Mucosa of stomach (tissue), 1 donor: ENCODE data around the gene NOL4L.

Source experiments
- H3K27me3 ChIP-seq: one replicate; pipeline ENCODE4 v1.7.0; 2013; ENCODE audit warnings: mild to moderate bottlenecking, low read length; ENCODE audit not compliant: control insufficient read depth, insufficient read depth
- H3K36me3 ChIP-seq: one replicate; pipeline ENCODE4 v1.7.0; 2013; ENCODE audit warnings: low read length; ENCODE audit not compliant: control insufficient read depth, insufficient read depth
- H3K4me1 ChIP-seq: one replicate; pipeline ENCODE4 v1.7.0; 2013; ENCODE audit warnings: mild to moderate bottlenecking, low read length; ENCODE audit not compliant: control insufficient read depth, insufficient read depth
- H3K4me3 ChIP-seq: one replicate; pipeline ENCODE4 v1.7.0; 2013; ENCODE audit warnings: low read length
- H3K9ac ChIP-seq: one replicate; pipeline ENCODE4 v1.7.0; 2013; ENCODE audit warnings: mild to moderate bottlenecking, low read length, moderate library complexity
- H3K9me3 ChIP-seq: one replicate; pipeline ENCODE4 v1.7.0; 2013; ENCODE audit warnings: mild to moderate bottlenecking, low read length, moderate library complexity; ENCODE audit not compliant: control insufficient read depth
- donor health status: Pancreatic carcinoma.

Gene NOL4L

DNA sequence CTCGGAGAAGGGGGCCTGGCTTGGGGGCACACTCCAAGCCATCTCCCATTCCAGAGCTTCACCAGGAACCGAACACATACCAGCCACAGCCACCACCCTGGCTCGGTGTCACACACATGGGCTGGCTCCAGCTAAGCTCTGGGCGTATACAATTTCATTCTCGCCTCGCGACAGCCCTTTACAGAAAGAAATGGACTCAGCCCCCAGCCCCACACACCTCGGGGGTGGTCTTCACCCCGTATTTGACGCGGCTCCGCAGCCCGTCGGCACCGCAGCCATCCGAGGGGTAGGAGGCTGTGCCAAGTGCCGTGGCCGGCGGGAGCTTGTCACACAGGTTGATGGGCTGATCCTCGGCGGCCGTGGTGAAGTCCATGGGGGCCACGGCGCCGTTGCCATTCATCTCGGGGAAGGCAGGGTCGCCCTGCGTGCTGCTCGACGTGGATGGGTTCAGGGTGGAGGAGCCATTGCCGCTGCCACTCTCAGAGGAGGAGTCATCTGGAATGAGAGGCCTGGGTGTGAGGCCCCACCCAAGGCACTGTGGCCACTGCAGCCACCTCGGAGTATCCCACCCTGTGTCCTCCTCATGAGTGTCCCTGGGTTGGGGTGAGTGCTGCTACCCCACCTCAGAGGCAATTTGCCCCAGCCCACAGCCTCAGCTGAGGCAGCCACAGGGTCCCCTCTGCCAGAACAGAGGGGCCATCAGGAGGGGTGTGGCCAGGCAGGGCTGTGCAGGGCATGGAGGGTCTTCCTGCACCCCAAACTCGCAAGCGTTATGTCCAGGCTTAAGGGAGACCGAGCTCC lies 129.0 kb downstream of the NOL4L start:
- H3K4me1 ChIP-seq = peaks cover 14% of the 10 kb centered on the region
- no peaks in the 10 kb centered on the region for H3K9me3 ChIP-seq
- H3K9ac ChIP-seq = no peak overlapping the region
- peaks cover 24% of the 10 kb centered on the region for H3K36me3 ChIP-seq
- no peak overlapping the region for H3K4me3 ChIP-seq
- no peaks in the 10 kb centered on the region for H3K27me3 ChIP-seq

DNA sequence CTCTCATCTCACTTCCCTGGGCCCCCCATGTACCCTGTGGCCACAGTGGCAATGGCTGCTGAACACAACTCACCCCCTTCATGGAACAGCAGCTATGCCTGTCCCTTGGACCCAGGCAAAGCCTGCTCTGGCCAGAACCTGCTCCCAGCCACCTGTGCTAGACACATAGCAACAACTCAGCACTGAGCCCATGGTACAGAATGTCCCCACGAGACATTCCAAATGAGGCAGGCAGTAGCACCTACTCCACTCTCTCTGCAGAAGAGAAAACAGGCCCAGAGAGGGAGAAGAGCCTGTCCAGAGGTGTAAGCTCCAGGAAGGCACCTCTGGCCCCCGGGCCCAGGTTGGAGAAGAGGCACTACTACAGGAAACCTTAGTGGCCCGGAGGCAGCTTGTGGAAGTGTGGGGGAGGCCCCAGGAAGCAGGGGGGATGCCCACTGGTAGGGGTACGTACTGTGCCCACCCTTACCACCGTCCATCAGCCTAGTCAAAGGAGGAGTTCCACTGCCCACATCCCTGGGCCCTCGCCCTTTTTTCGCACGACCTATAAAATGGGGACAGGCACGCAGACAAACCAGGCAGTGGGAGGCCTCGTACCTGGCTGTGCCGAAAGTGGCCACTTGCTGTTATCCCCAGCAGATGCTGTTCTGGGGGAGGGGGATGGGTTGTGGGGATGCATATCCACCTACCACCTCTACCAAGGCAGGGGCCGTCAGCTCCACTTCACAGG lies 129.8 kb downstream of the NOL4L start:
- peaks cover 32% of the 10 kb centered on the region for H3K36me3 ChIP-seq
- H3K4me3 ChIP-seq = no peak overlapping the region
- peaks cover 17% of the 10 kb centered on the region for H3K4me1 ChIP-seq
- no peaks in the 10 kb centered on the region for H3K9me3 ChIP-seq
- no peaks in the 10 kb centered on the region for H3K27me3 ChIP-seq
- H3K9ac ChIP-seq = no peak overlapping the region

DNA sequence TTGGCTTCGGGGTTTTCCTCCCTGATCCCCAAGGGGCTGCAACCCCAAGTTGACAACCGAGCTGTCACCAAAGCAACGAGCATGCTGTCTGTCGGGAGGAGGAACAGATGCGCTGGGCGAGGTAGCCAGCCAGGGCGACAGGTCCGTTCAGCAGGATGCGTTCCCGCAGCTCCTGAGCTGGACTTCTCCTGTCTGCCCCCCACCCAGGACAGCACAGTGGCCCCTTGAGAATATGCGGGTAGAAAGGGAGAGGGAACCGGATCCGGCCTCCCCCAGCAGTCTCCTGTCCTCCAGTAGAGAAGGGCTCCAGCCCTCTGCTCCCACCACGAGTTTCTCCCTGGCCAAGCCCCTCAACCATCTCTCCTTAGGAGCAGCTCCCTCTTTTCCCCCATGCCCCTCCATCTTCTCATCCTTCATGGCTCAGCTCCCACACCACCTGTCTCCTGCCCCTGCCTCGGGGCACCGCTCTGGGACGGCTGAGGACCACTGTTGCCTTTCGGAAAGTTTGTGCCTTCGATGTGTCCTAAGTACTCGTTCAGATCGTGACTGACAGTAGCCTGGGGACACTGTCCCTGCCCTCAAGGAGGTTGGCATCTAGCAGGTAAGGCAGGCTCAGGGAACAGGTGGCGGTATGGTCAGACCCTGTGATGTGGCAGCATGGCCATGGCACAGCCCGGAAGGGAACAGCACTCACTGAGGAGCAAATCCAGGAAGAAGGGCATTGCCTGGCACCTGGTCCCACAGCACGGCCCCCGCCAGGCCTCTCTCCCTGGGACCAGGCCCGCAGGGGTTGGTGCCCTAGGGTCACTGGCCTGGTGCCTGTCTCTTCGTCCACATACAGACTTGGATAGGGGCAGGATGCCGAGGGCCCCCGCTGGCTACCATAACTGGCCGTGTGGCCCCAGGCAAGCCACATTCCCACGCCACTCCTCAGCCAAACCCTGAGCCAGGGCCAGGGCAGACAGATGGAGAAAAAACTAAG lies 130.7 kb downstream of the NOL4L start:
- H3K9ac ChIP-seq = no peak overlapping the region
- H3K4me3 ChIP-seq = no peak overlapping the region
- H3K4me1 ChIP-seq = peaks cover 25% of the 10 kb centered on the region
- H3K9me3 ChIP-seq = no peaks in the 10 kb centered on the region
- H3K36me3 ChIP-seq = peaks cover 38% of the 10 kb centered on the region
- H3K27me3 ChIP-seq = no peaks in the 10 kb centered on the region

DNA sequence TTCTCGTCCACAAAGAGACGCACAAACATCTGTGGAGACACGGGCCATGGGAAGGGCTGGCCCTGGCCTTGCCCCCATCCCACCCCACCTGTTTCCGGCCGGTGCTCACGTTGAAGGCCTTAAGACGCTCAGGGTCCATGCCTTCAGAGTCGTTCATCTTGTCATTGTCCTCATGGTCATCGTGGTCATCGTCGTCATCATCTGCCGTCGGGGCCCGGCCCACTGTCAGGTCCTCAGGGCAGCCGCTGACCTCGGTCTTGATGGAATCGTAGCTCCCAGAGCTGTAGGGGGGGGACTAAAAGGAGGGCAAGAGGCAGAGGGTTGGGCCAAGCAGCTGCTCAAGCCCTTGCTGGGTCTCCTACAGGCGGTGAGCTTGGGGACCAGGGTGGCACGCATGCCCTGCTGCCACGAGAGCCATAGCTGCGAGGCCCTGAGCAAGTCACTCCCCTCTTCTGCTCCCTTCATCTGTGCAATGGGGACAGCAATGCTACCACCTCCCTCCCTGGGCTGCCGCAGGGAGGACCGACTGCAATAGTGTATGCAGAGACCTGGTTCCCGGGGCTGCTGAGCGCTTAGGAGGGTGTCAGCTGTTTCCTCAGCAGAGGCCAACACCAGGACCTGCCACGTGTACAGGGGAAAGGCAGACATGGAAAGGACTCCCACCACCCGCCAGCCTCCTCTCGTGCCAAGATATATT lies 131.5 kb downstream of the NOL4L start:
- peaks cover 25% of the 10 kb centered on the region for H3K4me1 ChIP-seq
- no peak overlapping the region for H3K4me3 ChIP-seq
- H3K27me3 ChIP-seq = no peaks in the 10 kb centered on the region
- H3K9ac ChIP-seq = no peak overlapping the region
- no peaks in the 10 kb centered on the region for H3K9me3 ChIP-seq
- peaks cover 38% of the 10 kb centered on the region for H3K36me3 ChIP-seq

DNA sequence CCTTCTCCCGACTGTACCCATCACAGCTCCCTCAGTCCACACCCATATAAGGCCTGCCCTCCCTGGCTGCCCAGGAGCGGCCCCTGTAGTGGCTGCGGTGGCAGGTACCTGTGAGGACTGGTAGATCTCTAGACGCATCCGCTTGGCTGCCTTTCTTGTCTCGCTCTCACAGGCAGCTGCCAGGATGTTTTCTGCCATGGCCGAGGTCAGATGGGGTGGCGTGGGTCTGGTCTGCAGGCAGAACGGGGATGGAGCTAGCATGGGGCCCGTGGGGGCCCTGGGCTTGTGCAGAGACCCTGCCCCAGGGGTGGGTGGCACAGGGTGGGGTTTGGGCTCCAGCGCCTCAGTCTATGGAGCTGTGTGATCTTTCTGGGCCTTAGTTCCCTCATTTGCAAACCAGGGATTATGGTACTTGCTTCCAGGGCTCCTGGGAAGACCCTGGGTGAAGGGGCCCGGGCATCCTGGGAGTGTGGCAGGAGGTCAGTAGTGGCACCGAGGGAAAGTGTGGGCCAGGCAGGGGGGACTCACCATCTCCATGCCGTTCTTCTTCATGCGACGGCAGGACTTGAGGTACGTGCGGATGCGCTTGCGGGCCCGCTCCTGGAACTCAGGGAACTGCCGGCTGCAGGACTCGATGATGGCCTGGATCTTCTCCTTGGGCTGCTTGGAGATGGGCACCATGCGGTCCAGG lies 132.2 kb downstream of the NOL4L start:
- Histone ChIP-seq H3K4me3 (no peak overlapping the region), H3K9ac (no peak overlapping the region), H3K9me3 (no peaks in the 10 kb centered on the region), H3K4me1 (peaks cover 23% of the 10 kb centered on the region), H3K36me3 (peaks cover 45% of the 10 kb centered on the region), H3K27me3 (no peaks in the 10 kb centered on the region)

DNA sequence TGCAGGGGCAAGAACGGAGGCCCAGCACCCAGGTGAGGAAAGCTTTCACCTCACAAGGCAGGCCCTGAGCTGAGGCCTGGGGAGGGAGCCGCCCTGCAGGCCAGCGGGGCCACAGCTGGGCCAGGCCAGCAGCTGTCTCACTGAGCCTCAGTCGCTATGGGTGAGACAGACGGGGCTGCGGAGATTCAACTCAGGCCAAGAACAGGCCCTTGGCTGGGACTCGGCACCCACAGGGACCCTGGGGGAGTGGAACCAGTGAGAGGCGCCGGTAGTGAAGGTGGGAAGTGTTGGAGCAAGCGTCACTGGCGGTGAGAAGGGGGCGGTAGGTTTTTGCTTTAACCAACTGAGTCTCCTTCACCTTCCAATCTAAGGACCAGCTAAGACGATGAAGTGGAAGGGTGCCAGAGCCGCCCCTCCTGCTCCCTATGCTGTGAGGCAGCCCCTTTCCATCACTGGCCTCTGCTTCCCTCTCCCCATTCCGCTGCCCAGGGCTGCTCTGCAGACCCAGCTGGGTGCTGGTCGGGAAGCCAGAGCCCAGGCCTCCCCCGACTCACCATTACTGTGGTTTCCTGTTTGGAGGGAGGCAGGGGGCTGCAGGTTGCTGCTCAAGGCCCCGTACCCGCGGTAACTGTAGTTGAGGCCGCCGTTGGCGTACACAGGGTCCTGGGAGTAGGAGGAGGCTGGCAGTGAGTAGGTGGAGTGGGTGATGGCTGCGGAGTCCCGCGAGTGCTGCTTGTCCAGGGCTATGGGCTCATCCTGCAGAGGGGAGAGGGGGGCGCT lies 133.3 kb downstream of the NOL4L start:
- no peaks in the 10 kb centered on the region for H3K27me3 ChIP-seq

DNA sequence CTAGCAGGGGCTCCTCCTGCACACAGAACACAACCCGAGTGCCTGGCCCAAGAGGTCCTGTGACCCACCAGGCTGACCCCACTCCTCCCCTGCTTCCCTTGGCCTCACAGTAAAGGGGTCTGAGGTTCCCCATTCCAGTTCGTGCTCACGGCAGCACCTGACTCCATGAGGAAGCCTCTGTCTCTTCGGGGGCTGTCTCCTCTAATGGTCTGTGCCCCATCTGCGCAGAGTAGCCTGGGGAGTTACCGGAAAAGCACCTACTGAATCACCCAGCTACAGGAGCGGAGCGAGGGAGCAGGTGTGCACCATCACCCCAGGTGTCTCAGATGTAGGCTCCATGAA lies 133.8 kb downstream of the NOL4L start:
- no peak overlapping the region for H3K4me3 ChIP-seq
- peaks cover 17% of the 10 kb centered on the region for H3K4me1 ChIP-seq
- H3K9me3 ChIP-seq = no peaks in the 10 kb centered on the region
- peaks cover 51% of the 10 kb centered on the region for H3K36me3 ChIP-seq
- no peak overlapping the region for H3K9ac ChIP-seq
- H3K27me3 ChIP-seq = no peaks in the 10 kb centered on the region

More for the DNA sequence above, 133.3 kb downstream of the NOL4L start:
- Histone ChIP-seq H3K4me1 (peaks cover 16% of the 10 kb centered on the region), H3K9me3 (no peaks in the 10 kb centered on the region), H3K4me3 (no peak overlapping the region), H3K36me3 (peaks cover 48% of the 10 kb centered on the region), H3K9ac (no peak overlapping the region)

DNA sequence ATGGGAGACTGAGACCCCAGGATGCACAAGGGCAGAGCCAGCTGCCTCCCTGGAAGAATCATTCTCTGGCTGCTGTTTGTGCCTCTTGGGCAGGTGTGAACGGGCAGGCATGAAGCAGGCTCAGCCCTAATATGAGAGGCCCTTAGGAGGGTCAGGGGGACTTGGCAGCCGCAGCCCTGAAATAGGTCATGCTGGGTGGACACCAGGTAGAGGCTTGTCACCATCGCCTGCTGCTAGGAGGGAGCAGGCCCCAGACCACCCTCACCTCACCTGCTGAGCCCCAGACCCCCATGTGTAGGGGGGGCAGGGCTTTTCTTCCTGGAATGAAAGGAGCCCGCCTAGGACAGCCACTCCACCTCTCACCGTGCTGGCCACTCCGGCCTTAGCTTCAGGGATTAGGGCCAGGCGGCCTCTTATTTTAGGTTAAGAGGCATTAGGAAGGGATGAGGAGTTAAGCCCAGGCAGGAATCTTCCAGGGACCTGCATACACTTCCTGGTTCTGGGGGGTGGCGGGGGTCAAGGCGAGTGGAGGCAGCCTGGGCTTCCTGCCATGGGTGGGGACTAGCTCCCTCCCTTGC lies 134.6 kb downstream of the NOL4L start:
- H3K4me3 ChIP-seq = no peak overlapping the region
- H3K36me3 ChIP-seq = peaks cover 45% of the 10 kb centered on the region
- no peaks in the 10 kb centered on the region for H3K27me3 ChIP-seq
- H3K9ac ChIP-seq = peak overlapping the region; percentile 34
- H3K4me1 ChIP-seq = peaks cover 24% of the 10 kb centered on the region
- no peaks in the 10 kb centered on the region for H3K9me3 ChIP-seq

DNA sequence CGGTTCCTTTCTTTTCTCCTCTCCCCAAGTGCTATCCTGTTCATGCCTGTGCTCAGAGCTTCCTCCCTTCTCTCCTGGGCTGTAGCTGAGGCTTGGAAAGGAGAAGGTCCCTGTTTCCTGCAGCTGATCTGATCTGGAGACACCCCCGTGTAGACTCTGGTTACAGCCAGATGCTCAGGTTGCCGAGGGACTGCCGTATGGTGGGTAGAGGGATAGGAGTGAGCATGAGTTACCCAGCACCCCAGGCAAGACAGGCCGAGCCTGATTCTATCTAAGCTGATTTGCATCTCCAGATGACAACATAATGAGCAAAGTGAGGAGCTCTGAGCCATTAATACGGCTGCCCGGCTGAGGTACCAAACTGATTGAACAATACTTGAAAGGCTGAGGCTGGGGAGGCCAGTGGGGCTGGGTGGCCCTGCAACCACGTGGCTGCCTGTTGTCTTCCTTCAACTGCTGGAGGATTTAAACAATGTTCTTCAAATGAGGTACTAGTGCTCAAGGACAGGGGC lies 135.2 kb downstream of the NOL4L start:
- Histone ChIP-seq H3K4me1 (peaks cover 29% of the 10 kb centered on the region), H3K9me3 (no peaks in the 10 kb centered on the region), H3K27me3 (no peaks in the 10 kb centered on the region), H3K36me3 (peaks cover 46% of the 10 kb centered on the region), H3K9ac (peak overlapping the region; percentile 34), H3K4me3 (no peak overlapping the region)
